Activated T-cell treated with anti-CD3 and anti-CD28 coated beads, Interleukin-2, amount 50 U/mL, for 48 hours (primary cell): Measurements from ENCODE around the gene RAB43.
"Not testable (repeated sequence)": the region's sequence is repeated elsewhere in the genome, so short reads cannot be mapped to it uniquely, and the experiment has no call there.

ENCODE experiments used
- DNase-seq, 2 experiments: peaks; one replicate each; pipeline ENCODE4 v3.0.0-alpha.2; 2020

Gene RAB43

GRCh38 chr3:129087904-129088303 lies 33.7 kb downstream of the RAB43 start:
- not testable (repeated sequence) for DNase-seq

DNA sequence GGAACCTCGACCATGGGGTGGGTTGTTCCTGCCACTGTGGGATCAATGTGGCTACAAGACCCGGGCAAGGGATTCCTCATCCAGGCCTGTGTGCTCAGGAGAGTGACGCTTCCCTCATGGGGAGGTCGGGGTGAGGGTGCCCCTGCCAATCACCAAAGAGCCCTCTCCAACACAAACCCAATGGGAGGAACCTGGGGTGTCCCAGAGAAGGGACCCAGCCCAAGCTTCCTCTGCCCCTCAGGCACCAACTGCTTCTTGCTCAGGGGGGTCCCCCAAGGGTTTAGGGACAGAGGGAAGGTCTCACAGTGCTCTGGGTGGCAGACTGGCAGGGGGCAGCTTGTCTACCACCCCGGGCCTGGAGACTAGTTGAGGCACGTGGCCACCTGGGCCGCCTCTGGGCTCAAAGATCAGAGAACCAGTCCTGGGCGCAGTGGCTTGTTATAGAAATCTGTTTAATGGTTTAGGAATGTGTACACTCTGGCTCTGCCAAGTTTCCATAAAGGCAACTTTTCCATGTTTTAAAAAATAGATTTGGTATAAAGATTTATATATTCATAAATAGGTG lies 34.4 kb downstream of the RAB43 start:
- no peak for DNase-seq

DNA sequence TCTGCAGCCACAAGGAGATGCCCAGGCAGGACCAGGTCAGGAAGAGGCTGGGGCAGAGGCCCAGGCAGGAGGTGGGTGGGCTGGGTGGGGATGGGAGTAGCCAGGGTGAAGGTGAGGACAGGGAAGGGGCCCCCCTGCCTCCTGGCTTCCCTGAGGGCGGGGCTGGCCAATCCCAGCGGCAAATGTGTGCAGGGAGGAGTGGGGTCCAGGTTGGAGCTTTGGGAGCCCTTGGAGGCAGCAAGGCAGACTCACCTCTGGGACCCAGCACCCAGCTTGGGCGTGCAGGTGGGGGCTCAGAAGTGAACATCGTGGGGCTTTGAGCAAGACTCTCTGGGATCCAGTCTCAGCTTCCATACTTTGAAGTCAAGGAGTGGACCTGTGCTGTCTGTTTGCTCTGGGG lies 35.8 kb downstream of the RAB43 start:
- DNase-seq = no peak

- no peak for DNase-seq
These were observed 36.4 kb downstream of the RAB43 start for GRCh38 chr3:129085165-129085715.

DNA sequence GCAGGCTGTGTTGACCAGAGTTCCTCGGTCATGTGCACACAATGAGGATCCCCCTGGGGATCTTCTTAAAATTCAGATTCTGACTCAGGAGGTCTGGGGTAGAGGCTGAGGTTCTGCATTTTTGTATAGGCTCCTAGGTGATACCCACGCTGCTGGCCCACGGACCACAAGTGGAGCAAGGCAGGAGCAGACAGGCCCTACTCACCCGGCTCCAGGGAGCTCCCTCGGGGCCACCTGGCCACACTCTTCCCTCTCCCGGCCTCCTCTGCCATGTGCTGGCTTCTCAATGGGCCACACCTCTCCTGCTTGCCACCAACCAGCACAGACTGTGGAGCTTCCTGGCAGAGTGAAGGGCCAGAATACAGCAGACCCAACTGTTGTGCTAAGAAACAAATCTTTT lies 37.1 kb downstream of the RAB43 start:
- DNase-seq = no peak

DNA sequence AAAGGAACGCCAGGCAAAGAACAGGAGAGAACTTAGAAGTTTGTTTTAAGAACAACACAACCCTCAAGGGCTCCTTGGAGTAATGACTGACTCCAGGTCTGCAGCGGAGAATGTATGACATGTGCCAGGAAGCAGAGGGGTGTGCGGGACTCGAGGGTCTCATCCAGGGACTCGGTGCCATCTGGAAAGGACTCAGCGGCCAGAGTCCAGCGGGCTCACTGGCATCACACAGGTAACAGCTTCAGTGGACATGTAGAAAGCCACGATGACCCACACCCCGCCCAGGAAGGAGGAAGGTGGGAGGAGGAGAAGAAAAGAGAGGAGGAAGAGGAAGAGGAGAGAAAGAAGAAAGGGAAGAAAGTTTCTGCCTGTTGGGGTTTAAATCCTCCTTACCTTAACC lies 39.6 kb downstream of the RAB43 start:
- no peak for DNase-seq

- no peak for DNase-seq
These were observed 40.1 kb downstream of the RAB43 start for GRCh38 chr3:129081503-129081902.

- DNase-seq = no peak
These were observed 43.1 kb downstream of the RAB43 start for GRCh38 chr3:129078510-129078909.

- DNase-seq = no peak
These were observed 44.4 kb downstream of the RAB43 start for GRCh38 chr3:129077222-129077621.

GRCh38 chr3:129070086-129070885 lies 51.3 kb downstream of the RAB43 start:
- no peak for DNase-seq

DNA sequence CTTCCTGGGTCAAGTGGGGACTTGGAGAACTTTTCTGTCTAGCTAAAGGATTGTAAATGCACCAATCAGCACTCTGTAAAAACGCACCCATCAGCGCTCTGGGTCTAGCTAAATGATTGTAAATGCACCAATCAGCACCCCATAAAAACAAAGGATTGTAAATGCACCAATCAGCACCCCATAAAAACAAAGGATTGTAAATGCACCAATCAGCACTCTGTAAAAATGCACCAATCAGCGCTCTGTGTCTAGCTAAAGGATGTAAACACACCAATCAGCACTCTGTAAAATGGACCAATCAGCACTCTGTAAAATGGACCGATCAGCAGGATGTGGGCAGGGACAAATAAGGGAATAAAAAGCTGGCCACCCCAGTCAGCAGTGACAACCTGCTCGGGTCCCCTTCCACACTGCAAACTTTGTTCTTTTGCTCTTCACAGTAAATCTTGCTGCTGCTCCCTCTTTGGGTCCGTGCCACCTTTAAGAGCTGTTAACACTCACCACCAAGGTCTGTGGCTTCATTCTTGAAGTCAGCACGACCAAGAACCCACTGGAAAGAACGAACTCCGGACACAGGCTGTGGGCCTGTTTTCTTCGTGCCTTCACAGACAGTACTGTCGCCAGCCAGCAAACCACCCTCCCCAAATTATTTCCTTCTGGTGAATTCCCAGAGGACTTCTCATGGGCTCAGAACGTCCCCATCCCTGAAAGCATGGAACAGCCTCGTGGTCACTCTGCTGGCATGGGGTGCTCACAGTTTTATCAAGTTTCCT lies 52.1 kb downstream of the RAB43 start:
- not testable (repeated sequence) for DNase-seq

DNA sequence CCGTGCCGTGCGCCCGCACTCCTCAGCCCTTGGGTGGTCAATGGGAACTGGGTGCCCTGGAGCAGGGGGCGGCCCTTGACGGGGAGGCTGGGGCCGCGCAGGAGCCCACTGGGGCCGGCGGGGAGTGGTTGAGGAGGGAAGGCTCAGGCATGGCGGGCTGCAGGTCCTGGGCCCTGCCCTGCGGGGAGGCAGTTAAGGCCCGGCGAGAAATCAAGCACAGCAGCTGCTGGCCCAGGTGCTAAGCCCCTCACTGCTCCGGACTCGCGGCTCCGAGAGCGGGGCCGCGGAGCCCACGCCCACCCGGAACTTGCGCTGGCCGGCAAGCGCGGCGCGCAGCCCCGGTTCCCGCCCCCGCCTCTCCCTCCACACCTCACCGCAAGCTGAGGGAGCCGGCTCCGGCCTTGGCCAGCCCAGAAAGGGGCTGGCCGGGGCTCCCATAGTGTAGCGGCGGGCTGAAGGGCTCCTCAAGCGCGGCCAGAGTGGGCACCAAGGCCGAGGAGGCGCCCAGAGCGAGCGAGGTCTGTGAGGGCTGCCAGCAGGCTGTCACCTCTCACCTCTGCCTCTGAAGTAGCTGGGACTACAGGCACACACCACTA lies 53.2 kb downstream of the RAB43 start:
- peak; percentile 35 to 44 for DNase-seq

DNA sequence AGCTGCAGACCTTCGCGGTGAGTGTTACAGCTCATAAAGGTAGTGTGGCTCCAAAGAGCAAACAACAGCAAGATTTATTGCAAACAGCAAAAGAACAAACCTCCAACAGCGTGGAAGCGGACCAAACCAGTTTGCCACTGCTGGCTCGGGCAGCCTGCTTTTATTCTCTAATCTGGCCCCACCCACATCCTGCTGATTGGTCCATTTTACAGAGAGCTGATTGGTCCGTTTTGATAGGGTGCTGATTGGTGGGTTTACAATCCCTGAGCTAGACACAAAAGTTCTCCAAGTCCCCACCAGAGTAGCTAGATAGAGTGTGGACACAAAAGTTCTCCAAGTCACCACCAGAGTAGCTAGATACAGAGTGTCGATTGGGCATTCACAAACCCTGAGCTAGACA lies 53.9 kb downstream of the RAB43 start:
- DNase-seq = peak; percentile 48 to 51

DNA sequence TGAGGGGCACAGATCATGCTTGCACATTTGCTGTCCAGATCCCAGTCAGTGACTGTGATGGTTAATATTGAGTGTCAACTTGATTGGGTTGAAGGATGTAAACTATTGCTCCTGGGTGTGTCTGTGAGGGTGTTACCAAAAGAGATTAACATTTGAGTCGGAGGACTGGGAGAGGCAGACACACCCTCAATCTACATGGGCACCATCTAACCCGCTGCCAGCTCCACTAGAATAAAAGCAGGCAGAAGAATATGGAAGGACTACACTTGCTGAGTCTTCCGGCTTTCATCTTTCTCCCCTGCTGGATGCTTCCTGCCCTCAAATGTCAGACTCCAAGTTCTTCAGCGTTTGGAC lies 55.9 kb downstream of the RAB43 start:
- DNase-seq = no peak

- no peak for DNase-seq
These were observed 56.4 kb downstream of the RAB43 start for GRCh38 chr3:129065016-129065719.

GRCh38 chr3:129063841-129064482 lies 57.6 kb downstream of the RAB43 start:
- no peak for DNase-seq

GRCh38 chr3:129063091-129063640 lies 58.4 kb downstream of the RAB43 start:
- DNase-seq = no peak

GRCh38 chr3:129061888-129062834 lies 59.4 kb downstream of the RAB43 start:
- no peak for DNase-seq

GRCh38 chr3:129061023-129061887 lies 60.3 kb downstream of the RAB43 start:
- no peak for DNase-seq
